Astrocyte (in vitro differentiated cells and primary cell): ENCODE results near the gene PDSS2. TPM values are rescaled to one million over a fixed set of nuclear protein-coding genes. Genes with fewer than 3 reads are reported as not detected.

Experiments used
- DNase-seq: peaks from one replicate; pipeline ENCODE4 v3.0.0-alpha.2; 2010; ENCODE audit warnings: low read depth
- FAIRE-seq: peaks from 2 replicates; lab custom pipeline; 2011; peaks lifted over from hg19 to GRCh38; lab: Jason Lieb, UNC
- H2AFZ ChIP-seq: 2 replicates; pipeline ENCODE4 v1.6.0; 2012; ENCODE audit warnings: low read depth, low read length, inconsistent platforms
- H3K27ac ChIP-seq: 2 replicates; pipeline ENCODE4 v1.5.1; 2011; ENCODE audit warnings: low read depth, low read length, inconsistent platforms
- H3K27me3 ChIP-seq: 2 replicates; pipeline ENCODE4 v1.6.0; 2011; ENCODE audit warnings: low read length, inconsistent platforms; ENCODE audit not compliant: insufficient read depth
- H3K36me3 ChIP-seq: 2 replicates; pipeline ENCODE4 v1.5.1; 2011; ENCODE audit warnings: low read length, inconsistent platforms; ENCODE audit not compliant: insufficient read depth
- H3K4me1 ChIP-seq: 2 replicates; pipeline ENCODE4 v1.5.1; 2011; ENCODE audit warnings: low read length, inconsistent platforms; ENCODE audit not compliant: insufficient read depth
- H3K4me2 ChIP-seq: 2 replicates; pipeline ENCODE4 v1.6.0; 2012; ENCODE audit warnings: low read length, inconsistent platforms
- H3K4me3 ChIP-seq: 2 replicates; pipeline ENCODE4 v1.5.1; 2011; ENCODE audit warnings: low read depth, mild to moderate bottlenecking, low read length, inconsistent platforms; ENCODE audit not compliant: insufficient read depth
- H3K79me2 ChIP-seq: 2 replicates; pipeline ENCODE4 v1.6.0; 2012; ENCODE audit warnings: mild to moderate bottlenecking, low read length, inconsistent platforms; ENCODE audit not compliant: insufficient read depth
- H3K9ac ChIP-seq: 2 replicates; pipeline ENCODE4 v1.6.0; 2012; ENCODE audit warnings: mild to moderate bottlenecking, low read length, inconsistent platforms
- H3K9me3 ChIP-seq: 2 replicates; pipeline ENCODE4 v1.5.1; 2012; ENCODE audit warnings: low read depth, mild to moderate bottlenecking, low read length, inconsistent platforms; ENCODE audit not compliant: insufficient read depth
- H4K20me1 ChIP-seq: 2 replicates; pipeline ENCODE4 v1.6.0; 2012; ENCODE audit warnings: low read length, inconsistent platforms; ENCODE audit not compliant: insufficient read depth
- H3K27ac Mint-ChIP-seq: one replicate; pipeline ENCODE4 v1.8.0; 2021; ENCODE audit warnings: mild to moderate bottlenecking, mixed read lengths; ENCODE audit not compliant: unreplicated experiment
- H3K27me3 Mint-ChIP-seq: one replicate; pipeline ENCODE4 v1.8.0; 2021; ENCODE audit warnings: low read depth, mixed read lengths; ENCODE audit not compliant: unreplicated experiment
- H3K36me3 Mint-ChIP-seq: one replicate; pipeline ENCODE4 v1.8.0; 2021; ENCODE audit warnings: low read depth, mixed read lengths; ENCODE audit not compliant: unreplicated experiment
- H3K4me1 Mint-ChIP-seq: one replicate; pipeline ENCODE4 v1.8.0; 2021; ENCODE audit warnings: low read depth, mixed read lengths; ENCODE audit not compliant: unreplicated experiment
- H3K4me3 Mint-ChIP-seq: one replicate; pipeline ENCODE4 v1.8.0; 2021; ENCODE audit warnings: mild to moderate bottlenecking, moderate library complexity, mixed read lengths; ENCODE audit not compliant: unreplicated experiment
- H3K9me3 Mint-ChIP-seq: one replicate; pipeline ENCODE4 v1.8.0; 2021; ENCODE audit warnings: mild to moderate bottlenecking, mixed read lengths; ENCODE audit not compliant: unreplicated experiment
- CTCF ChIP-seq: IDR thresholded peaks from 2 replicates; pipeline ENCODE4 v1.5.1; 2011; ENCODE audit warnings: low read depth, mild to moderate bottlenecking, inconsistent platforms, low read length, moderate library complexity; ENCODE audit not compliant: insufficient read depth
- EZH2 ChIP-seq: IDR thresholded peaks from 2 replicates; pipeline ENCODE4 v1.6.1; 2012; ENCODE audit warnings: mild to moderate bottlenecking, low read length, inconsistent platforms; ENCODE audit not compliant: insufficient read depth
- total RNA-seq: library from RNA; stranded (reverse); gene quantifications from 2 replicates; pipeline ENCODE4 v1.2.1, GENCODE V29; 2021

The PDSS2 gene
- total RNA-seq, 1 donor from 2014 or later, result 7.7 TPM

GRCh38 chr6:107266563-107266962, 192.8 kb downstream of the PDSS2 start:
- TF ChIP-seq EZH2 (no peak), CTCF (no peak)
- Histone ChIP-seq H3K4me3 (no peak overlapping the region), H3K4me1 (no peaks in the 10 kb centered on the region), H2AFZ (no peak overlapping the region), H3K79me2 (no peaks in the 10 kb centered on the region), H3K9me3 (no peaks in the 10 kb centered on the region), H3K27ac (no peak overlapping the region), H3K36me3 (no peaks in the 10 kb centered on the region), H3K9ac (no peak overlapping the region), H3K4me2 (no peak overlapping the region), H3K27me3 (no peaks in the 10 kb centered on the region), H4K20me1 (no peaks in the 10 kb centered on the region)
- Mint-ChIP-seq H3K27ac (no peak overlapping the region), H3K27me3 (no peaks in the 10 kb centered on the region), H3K9me3 (no peaks in the 10 kb centered on the region), H3K36me3 (no peaks in the 10 kb centered on the region), H3K4me1 (peaks cover 4% of the 10 kb centered on the region), H3K4me3 (no peak overlapping the region)
- FAIRE-seq (no peak), DNase-seq (no peak)

- DNase-seq, result peak; percentile 68
- H3K36me3 ChIP-seq, result no peaks in the 10 kb centered on the region
- no peaks in the 10 kb centered on the region for H3K79me2 ChIP-seq
- H4K20me1 ChIP-seq, result no peaks in the 10 kb centered on the region
- no peak overlapping the region for H3K9ac ChIP-seq
- H3K9me3 ChIP-seq, result no peaks in the 10 kb centered on the region
- no peak overlapping the region for H3K27ac Mint-ChIP-seq
- H3K27me3 ChIP-seq, result no peaks in the 10 kb centered on the region
- H3K9me3 Mint-ChIP-seq, result no peaks in the 10 kb centered on the region
- no peak overlapping the region for H3K27ac ChIP-seq
- no peak overlapping the region for H3K4me2 ChIP-seq
- no peak overlapping the region for H3K4me3 Mint-ChIP-seq
- H3K27me3 Mint-ChIP-seq, result no peaks in the 10 kb centered on the region
- no peak for FAIRE-seq
- H3K4me1 Mint-ChIP-seq, result peaks cover 4% of the 10 kb centered on the region
- H3K4me3 ChIP-seq, result no peak overlapping the region
- no peaks in the 10 kb centered on the region for H3K36me3 Mint-ChIP-seq
- no peaks in the 10 kb centered on the region for H3K4me1 ChIP-seq
- TF ChIP-seq EZH2, result no peak
- no peak for TF ChIP-seq CTCF
- H2AFZ ChIP-seq, result no peak overlapping the region
Observed at GRCh38 chr6:107264357-107264840, 195.0 kb downstream of the PDSS2 start.

GRCh38 chr6:107259951-107260350, 199.4 kb downstream of the PDSS2 start:
- DNase-seq (no peak), FAIRE-seq (no peak)
- no peaks in the 10 kb centered on the region for H3K36me3 ChIP-seq
- Mint-ChIP-seq H3K4me3 (no peak overlapping the region), H3K27me3 (no peaks in the 10 kb centered on the region), H3K36me3 (no peaks in the 10 kb centered on the region), H3K9me3 (no peaks in the 10 kb centered on the region), H3K27ac (no peak overlapping the region), H3K4me1 (peaks cover 4% of the 10 kb centered on the region)
- H3K9me3 ChIP-seq, result no peaks in the 10 kb centered on the region
- H3K9ac ChIP-seq, result no peak overlapping the region
- no peak overlapping the region for H3K27ac ChIP-seq
- H3K4me2 ChIP-seq, result no peak overlapping the region
- H2AFZ ChIP-seq, result no peak overlapping the region
- H3K79me2 ChIP-seq, result no peaks in the 10 kb centered on the region
- H3K4me3 ChIP-seq, result no peak overlapping the region
- no peaks in the 10 kb centered on the region for H3K27me3 ChIP-seq
- H4K20me1 ChIP-seq, result no peaks in the 10 kb centered on the region
- TF ChIP-seq CTCF, result no peak
- no peak for TF ChIP-seq EZH2
- H3K4me1 ChIP-seq, result no peaks in the 10 kb centered on the region
